ENCODE data around the gene KCNAB2.

- TF ChIP-seq CTCF (IDR thresholded peaks at IDR 0.05), result no peak
- no peak for TF ChIP-seq POLR2A (IDR thresholded peaks at IDR 0.05)
Observed at GRCh38 chr1:6077506-6077905, 31.8 kb downstream of the KCNAB2 start.

Measured in right lobe of liver (tissue), 4 donors.